Endothelial cell (in vitro differentiated cells): Measurements from ENCODE around the gene AFAP1L1. TPM values are rescaled to one million over a fixed set of nuclear protein-coding genes. Genes with fewer than 3 reads are reported as not detected.
"Not testable (repeated sequence)": the region's sequence is repeated elsewhere in the genome, so short reads cannot be mapped to it uniquely, and the experiment has no call there.

Experiments used
- DNase-seq: peaks from one replicate; pipeline ENCODE4 v3.0.0; 2021; ENCODE audit warnings: low spot score
- H3K27ac Mint-ChIP-seq: one replicate; pipeline ENCODE4 v1.8.0; 2021; ENCODE audit warnings: mixed read lengths, inconsistent platforms; ENCODE audit not compliant: unreplicated experiment
- H3K27me3 Mint-ChIP-seq: one replicate; pipeline ENCODE4 v1.8.0; 2021; ENCODE audit warnings: mild to moderate bottlenecking, moderate library complexity, mixed read lengths, inconsistent platforms; ENCODE audit not compliant: unreplicated experiment
- H3K36me3 Mint-ChIP-seq: one replicate; pipeline ENCODE4 v1.8.0; 2021; ENCODE audit warnings: mild to moderate bottlenecking, low read depth, mixed read lengths, inconsistent platforms; ENCODE audit not compliant: unreplicated experiment
- H3K4me1 Mint-ChIP-seq: one replicate; pipeline ENCODE4 v1.8.0; 2021; ENCODE audit warnings: mild to moderate bottlenecking, mixed read lengths, inconsistent platforms; ENCODE audit not compliant: unreplicated experiment
- H3K4me3 Mint-ChIP-seq: one replicate; pipeline ENCODE4 v1.8.0; 2021; ENCODE audit warnings: mild to moderate bottlenecking, mixed read lengths, inconsistent platforms; ENCODE audit not compliant: unreplicated experiment
- H3K9me3 Mint-ChIP-seq: one replicate; pipeline ENCODE4 v1.8.0; 2021; ENCODE audit warnings: mixed read lengths, inconsistent platforms; ENCODE audit not compliant: unreplicated experiment
- CTCF ChIP-seq: fragments of 200-600 bp; sonication (generic); IDR thresholded peaks from one replicate; pipeline ENCODE4 v1.5.0; 2021; ENCODE audit warnings: antibody characterized with exemption; ENCODE audit not compliant: unreplicated experiment
- total RNA-seq: library from RNA; stranded (reverse); fragmentation: NEBNext Ultra II Directional; extraction: Animal tissue kit (Norgen Biotek cat#: 25700); gene quantifications from one replicate; pipeline ENCODE4 v1.2.1, GENCODE V29; 2021; ENCODE audit not compliant: unreplicated experiment

Gene AFAP1L1
- total RNA-seq, 1 donor from 2014 or later = 393 TPM

DNA sequence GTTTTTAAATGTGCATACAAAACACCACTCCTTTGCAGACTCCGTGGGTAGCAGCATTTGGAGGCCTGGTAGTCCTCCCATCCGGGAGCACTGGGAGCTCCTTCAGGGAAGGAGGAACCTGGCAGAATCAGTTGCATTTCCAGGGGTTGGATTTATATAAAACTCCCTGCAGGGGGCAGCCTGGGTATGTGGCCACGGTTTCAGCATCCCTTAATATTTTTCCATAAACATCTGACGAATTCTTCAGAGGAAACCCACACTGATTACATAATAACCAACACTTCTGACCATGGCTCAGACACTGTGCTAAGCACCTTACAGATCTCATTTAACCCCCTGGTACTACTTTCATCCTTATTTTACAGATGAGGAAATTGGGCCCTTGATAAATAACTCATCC lies 6.1 kb upstream of the AFAP1L1 start:
- Mint-ChIP-seq H3K27me3 (peaks cover 5% of the 10 kb centered on the region), H3K4me3 (no peak overlapping the region), H3K27ac (no peak overlapping the region), H3K36me3 (no peaks in the 10 kb centered on the region), H3K9me3 (no peaks in the 10 kb centered on the region), H3K4me1 (peaks cover 42% of the 10 kb centered on the region)
- peak; percentile 34 for TF ChIP-seq CTCF
- DNase-seq = no peak

DNA sequence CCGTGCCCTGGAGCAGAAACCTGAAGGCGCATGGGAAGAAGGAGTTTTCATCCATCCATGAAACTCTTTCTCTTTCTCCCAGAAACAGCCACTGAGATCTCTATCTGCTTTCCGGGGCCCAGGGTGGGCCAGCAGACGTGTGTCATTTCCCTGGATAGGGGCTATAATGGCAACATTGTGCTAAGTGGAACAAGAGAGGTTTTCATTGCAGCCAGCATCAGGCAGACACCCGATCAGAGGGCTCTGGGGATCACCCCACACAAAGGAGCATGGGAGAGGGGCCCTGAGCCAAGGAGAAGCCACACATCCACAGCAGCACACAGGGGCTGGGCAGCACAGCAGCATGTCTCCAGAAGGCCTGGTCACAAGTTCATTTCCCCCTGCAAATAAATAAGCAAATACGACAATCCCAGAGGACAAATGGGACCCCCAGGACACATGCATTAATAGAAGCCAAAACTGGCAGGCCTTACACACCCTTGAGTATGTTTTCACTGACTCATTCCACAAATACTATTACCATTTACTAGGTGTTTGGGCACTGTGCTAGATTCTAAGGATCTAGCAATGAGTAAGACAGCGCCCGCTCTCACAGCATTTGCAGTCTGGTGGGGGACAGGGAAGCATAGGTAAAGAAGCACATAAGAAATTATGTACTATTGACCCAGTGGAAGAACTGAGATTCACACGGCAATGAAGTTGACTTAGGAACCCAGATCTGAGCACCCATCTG lies 4.3 kb upstream of the AFAP1L1 start:
- Mint-ChIP-seq H3K9me3 (no peaks in the 10 kb centered on the region), H3K27me3 (peaks cover 3% of the 10 kb centered on the region)

GRCh38 chr5:149268928-149269557 lies 2.6 kb upstream of the AFAP1L1 start:
- H3K4me3 Mint-ChIP-seq = no peak overlapping the region
- DNase-seq = no peak
- peaks cover 57% of the 10 kb centered on the region for H3K4me1 Mint-ChIP-seq
- peak; percentile 99 for TF ChIP-seq CTCF
- peak overlapping the region; percentile 48 for H3K27ac Mint-ChIP-seq
- no peaks in the 10 kb centered on the region for H3K9me3 Mint-ChIP-seq
- peaks cover 13% of the 10 kb centered on the region for H3K36me3 Mint-ChIP-seq
- peaks cover 11% of the 10 kb centered on the region for H3K27me3 Mint-ChIP-seq

More for the DNA sequence above, 4.3 kb upstream of the AFAP1L1 start:
- no peak for DNase-seq
- no peak for TF ChIP-seq CTCF
- Mint-ChIP-seq H3K27ac (peak overlapping the region; percentile 93), H3K4me3 (no peak overlapping the region), H3K36me3 (peaks cover 4% of the 10 kb centered on the region), H3K4me1 (peaks cover 51% of the 10 kb centered on the region)

DNA sequence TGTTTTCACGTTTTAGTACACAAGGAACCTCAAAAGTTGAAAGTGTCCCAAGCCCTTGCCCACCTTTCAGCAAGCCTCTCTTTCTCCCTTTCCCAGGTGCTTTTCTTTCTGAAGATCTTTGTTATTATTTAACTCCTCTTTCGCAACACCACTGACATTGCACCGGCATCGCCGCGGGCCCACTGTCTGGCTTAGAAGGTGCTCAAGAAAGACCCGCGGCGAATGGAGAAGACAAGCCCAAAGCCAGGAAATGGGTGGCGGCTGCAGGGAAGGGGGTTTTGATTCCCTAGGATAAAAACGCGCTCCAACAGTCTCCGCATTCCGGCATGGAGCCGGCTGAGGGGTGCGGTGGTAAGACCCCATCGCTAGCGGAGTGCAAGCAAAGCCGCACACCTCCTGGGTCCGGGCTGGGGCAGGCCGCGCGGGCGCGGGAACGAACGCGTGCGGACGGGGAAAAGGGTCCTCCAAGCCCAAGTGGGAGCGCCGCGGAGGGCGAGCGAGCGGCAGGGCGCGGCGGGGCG lies 404 bp upstream of the AFAP1L1 start:
- peaks cover 29% of the 10 kb centered on the region for H3K36me3 Mint-ChIP-seq
- H3K9me3 Mint-ChIP-seq = no peaks in the 10 kb centered on the region
- TF ChIP-seq CTCF = no peak

GRCh38 chr5:149272781-149273180 lies 1.1 kb downstream of the AFAP1L1 start:
- peak overlapping the region; percentile 99 for H3K4me3 Mint-ChIP-seq
- DNase-seq, H3K9me3 Mint-ChIP-seq: not testable (repeated sequence)
- peaks cover 42% of the 10 kb centered on the region for H3K36me3 Mint-ChIP-seq
- H3K27ac Mint-ChIP-seq = peak overlapping the region; percentile 88
- H3K27me3 Mint-ChIP-seq = peaks cover 11% of the 10 kb centered on the region
- H3K4me1 Mint-ChIP-seq = peaks cover 60% of the 10 kb centered on the region

More for the DNA sequence above, 404 bp upstream of the AFAP1L1 start:
- H3K27me3 Mint-ChIP-seq = peaks cover 9% of the 10 kb centered on the region
- no peak for DNase-seq
- H3K4me3 Mint-ChIP-seq = peak overlapping the region; percentile 85
- peak overlapping the region; percentile 85 for H3K27ac Mint-ChIP-seq
- H3K4me1 Mint-ChIP-seq = peaks cover 62% of the 10 kb centered on the region
